Stimulated activated CD8-positive, alpha-beta memory T cell treated with anti-CD3 and anti-CD28 coated beads, Interleukin-2, amount 100 ng/mL, for 48 hours (primary cell): Measurements from ENCODE around the gene IL4I1.

Experiments used
- DNase-seq, 2 donors: peaks; one replicate each; pipeline ENCODE4 v3.0.0-alpha.2; 2020; ENCODE audit warnings: low read depth in 2 of 2

IL4I1 gene

DNA sequence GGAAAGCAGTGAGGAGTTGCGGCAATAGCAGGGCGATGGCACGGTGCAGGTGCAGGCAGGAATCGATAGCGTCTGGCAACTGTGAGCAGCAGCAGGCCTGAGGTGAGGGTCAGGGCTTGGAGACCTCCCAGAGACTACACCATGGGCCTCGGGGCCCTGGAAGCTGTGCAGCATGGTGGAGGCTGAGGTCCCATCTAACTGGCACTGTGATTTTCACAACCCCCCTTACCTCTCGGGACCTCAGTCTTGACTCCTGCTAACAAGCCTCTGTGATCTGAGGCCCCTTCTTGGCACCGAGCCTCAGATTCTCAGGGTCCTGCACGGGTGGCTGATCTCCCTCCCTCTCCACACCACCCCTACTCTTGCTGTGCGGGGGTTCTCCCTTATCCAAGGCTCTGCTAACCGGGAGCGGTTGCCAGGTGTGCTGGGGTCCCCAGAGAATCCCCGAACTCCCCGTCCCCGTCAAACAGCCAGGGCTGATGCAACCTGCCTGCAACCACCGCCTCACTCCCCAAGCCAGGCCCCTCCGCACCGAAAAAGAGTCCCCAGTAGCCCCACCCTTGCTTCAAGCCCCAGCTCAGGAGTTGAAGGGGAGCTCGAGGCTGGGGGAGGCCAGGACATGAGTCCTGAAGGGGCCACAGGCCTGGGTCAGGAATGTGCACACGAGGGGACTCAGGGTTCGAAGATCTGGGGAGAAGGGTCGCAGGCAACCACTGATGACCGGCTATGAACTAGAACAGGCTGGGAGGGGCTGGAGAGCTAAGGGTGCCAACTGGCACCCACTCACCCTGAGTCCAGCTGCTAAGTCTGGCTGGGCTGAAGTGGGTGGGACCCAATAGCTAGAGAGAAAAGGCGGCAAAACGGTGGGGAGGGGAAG lies 27.6 kb upstream of the IL4I1 start:
- DNase-seq: no peak

DNA sequence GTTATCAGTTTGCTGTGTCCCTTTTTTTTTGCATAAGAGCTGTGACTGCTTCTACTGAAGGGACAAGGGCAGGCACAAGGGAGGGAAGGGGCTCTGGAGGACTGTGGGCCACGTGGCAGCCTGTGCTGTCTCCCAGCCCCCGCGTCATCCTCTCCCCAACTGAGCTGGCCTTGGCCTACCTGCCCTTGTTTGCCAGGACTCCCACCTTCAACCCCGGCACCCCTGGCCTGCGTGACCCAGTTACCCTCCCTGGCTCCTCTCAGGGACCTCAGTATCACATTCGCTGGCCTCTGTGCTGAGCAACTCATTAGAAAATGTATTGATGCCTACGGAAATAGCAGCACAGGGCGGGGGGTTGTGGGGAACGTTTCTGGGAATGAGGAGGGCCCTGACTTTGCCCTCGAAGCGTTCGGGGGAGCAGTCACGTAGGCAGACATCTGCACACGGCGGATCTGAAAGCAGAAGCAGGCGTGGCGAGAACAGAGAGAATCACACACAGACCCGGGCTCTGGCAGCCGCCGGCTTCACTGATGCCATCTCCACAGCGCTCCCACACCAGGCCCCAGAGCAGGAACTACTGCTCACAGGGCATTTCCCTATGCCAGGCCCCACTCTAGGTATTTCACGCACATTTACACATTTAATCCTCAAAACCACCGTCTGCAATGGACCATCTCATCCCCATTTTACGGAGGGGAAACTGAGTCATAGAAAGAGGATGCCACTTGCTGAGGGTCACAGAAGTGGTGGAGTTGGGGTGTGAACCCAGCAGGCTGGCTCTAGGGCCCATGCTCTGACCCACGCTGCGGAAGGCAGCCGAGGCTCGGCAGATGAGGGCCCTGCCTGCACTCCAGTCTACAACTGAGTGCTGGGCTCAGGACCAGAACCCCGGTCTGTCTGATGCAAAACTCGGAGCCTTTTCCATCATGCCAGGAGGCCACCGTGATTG lies 26.6 kb upstream of the IL4I1 start:
- no peak for DNase-seq

DNA sequence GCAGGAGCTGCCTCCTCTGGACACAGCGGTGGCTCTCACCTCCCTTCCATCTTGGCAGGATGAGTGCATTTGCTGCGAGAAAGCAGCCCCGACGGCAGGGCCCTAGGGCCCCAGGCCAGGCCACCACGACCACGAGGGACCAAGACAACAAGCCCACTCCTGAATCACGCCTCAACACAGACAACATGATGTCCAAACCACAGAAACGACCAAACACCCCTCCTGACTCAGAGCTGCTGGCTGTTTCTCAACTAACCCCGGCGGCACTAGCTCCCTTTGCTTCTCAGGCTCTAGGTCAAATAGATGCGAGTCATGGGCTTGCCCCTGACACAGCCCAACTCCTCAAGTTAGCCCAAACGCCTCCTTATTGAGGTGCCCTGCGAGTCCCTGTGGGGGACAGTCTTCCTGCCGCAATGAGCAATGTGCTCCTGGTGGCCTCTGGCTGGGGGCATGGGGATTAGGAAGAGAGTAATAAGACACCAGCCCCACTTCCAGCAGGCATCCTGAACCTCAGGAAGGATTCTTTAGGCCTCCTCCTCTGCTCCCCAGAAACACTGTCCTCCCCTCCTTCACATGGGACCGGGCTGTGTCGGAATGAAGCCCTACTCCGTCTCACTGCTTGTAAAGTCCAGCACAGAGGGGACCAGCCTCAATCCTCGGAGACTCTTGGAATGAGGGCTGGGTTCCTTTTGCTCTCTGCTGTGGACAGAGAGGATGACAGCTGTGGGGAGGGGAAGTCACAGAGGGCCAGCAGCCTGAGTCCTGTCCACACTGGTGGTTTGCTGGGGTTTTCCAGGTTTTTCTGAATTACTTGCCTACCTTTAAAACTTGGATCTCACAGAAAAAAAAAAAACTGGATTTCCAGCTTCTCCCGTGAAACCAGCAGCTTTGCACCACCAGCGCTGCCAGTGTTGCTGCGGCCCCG lies 25.4 kb upstream of the IL4I1 start:
- no peak for DNase-seq

DNA sequence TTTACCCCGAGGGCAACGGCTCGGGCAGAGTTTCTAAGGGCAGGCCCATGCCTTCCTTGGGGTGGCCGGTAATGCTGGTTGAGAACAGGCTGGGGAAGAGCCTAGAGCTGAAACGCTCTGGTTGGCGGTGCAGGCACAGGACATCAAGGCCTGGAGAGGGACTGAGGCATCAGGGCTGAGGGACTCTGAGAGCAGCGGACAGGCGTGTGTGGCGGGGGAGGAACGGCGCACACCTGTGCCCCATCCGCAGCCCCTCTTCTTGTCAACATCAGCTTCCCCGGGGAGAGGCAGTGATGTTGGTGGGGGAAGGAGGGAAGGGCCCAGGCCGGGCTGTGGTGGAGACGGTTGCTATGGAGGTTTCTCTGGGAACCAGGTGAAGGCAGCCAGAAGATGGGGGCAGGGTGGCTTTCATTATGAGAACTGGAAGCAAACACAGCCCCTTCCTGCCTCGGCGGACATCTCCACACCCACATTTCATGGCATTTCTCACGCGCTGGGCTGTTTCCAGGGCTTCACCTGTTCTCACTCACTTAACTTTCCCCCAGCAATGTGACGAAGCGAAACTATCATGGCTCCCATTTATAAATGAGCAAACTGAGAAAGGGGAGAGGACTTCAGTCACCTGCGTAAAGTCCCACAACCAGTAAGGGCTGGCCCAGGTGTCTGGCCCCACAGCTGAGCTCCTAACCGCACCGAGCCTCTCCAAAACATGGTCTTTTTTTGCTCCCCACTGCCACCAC lies 24.1 kb upstream of the IL4I1 start:
- DNase-seq: no peak

DNA sequence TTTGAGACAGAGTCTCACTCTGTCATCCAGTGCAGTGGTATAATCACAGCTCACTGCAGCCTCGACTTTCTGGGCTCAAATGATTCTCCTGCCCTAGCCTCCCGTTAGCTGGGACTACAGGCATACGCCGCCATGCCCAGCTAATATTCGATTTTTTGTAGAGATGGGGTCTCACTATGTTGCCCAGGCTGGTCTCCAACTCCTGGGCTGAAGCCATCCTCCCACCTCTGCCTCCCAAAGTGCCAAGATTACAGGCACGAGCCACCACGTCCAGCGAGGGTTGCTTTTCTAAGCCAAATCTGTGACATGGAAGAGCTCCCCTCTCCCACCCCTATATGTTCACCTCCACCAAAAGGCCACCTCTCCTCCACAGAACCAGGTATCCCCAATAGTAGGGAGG lies 21.4 kb upstream of the IL4I1 start:
- no peak for DNase-seq

DNA sequence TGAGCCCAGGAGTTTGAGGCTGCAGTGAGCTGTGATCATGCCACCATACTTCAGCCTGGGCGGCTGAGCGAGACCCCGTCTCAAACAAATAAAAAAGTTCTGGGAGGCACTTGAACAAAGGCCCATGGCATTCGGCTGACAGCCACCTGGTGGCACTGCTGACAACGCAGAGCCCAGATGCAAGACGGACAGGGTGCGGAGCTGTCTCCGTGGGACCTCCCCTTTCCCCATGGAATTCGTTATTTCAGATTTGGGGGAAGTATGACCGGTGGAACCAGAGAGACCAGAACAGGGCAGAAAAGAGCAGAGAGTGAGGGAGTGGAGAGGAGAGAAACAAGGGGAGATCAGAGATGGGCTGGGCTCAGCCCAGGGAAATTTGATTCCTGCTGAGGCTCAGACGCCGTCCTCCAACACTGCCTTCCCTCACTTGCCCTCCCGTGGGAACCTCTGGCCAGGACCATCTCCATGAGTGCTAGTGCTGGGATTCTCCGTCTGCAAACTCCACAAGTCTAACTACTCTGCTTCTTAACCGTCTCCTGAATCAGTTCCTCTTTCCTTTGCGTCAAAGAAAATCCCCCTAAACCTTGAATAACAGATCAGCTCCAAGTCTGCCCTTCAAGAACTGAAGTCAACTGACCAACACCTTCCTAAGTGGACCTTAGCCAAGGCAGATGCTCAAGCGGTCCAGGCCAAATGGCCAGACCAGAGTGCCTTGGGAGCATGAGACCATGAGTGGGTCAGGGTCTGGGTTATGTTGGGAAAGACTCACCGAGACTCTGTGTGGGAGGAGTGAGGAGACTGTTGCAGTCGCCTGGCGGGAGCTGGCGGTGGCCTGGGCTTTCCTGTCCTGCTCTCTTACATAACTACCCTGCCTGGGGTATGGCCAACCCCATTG lies 20.4 kb upstream of the IL4I1 start:
- DNase-seq: no peak

- no peak for DNase-seq
These were observed 18.6 kb upstream of the IL4I1 start for GRCh38 chr19:49915271-49915670.

- no peak for DNase-seq
These were observed 17.0 kb upstream of the IL4I1 start for GRCh38 chr19:49913720-49914119.

GRCh38 chr19:49912965-49913685 lies 16.4 kb upstream of the IL4I1 start:
- DNase-seq: no peak

DNA sequence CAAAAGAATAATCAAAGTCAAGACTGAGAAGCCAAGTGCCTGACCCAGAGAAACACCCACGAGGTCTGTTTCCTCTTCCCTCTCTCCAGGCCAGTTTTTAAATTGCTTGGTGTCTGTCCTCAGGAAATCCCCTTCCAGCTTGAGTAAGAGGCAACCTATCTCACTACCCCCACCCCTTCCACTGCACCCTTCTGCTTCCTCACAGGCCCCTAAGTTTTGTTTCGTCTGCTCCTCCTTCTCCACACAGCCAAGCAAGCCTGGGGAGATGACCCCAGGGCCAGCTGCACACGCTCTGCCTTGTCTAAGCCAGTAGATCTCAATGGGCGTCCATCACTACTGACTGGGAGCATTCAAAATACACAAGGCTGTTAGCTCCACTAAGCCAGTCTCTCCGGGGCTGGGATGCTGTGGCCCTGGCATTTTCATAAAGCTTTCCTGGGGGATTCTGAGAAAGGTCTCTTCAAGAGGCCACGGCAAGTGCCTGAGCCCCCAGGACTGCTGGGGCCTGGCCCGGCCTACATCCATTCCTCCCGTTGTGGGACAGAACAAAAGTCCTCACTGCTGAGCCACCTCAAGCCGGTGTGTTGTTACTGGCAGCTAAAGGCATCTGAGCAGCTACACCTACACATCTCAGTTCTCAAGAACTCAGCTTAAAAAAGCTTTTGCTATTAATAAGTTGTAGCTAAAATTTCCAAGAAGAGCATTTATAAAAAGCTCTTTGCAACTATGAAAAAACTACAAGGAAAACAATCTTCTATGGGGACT lies 14.9 kb upstream of the IL4I1 start:
- DNase-seq: no peak

- DNase-seq: no peak
These were observed 13.5 kb upstream of the IL4I1 start for GRCh38 chr19:49910179-49910578.

- no peak for DNase-seq
These were observed 12.1 kb upstream of the IL4I1 start for GRCh38 chr19:49908480-49909420.

DNA sequence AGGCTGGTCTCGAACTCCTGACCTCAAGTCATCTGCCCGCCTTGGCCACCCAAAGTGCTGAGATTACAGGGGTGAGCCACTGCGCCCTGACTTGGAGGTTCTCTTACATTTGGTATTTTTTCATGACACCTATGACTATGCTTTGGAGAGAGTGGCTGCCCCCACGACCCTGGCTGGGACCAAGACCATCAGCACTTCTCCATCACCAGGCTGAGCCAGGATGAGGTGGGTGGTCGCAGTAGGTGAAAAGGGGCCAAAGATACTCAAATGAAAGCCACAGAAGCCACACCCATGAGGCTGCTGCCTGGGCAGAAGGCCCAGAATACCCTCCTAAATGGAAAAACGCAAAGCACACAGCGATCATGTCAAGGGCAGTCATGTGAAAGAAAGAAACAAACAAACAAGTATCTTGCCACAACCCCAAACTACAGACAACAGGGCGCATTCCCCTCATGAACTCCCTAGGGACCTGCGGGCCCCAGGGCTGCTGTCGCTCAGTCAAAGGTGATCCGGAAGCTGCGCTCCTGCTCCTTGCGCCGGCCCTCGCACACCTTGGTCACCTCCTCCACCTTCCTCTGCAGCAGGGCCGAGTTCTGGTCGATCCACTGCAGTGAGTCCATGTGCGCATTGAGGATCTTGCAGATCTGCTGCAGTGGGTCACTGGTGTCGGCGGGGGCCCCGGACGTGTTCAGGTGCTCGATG lies 11.2 kb upstream of the IL4I1 start:
- DNase-seq: no peak

- no peak for DNase-seq
These were observed 10.3 kb upstream of the IL4I1 start for GRCh38 chr19:49906879-49907564.

DNA sequence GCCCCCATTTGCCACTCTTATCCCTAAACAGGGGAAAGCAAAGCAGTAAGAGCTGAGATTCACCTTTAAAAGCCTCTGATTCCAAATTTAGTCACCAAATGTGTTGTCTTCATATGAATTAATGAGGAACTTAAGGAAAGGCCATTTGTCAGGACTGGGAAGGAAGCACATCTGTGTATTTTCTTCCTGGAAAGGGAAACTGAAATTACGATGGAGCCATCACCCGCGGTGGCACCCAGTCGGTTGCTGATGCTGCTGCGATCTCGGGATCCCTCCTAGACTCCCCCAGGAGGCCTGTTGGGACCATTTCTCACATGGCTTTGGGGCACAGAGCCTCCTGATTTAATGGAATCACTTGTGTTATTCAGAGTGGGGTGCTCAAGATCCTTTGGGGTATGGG lies 7.4 kb upstream of the IL4I1 start:
- no peak for DNase-seq
